Fibroblast of lung (primary cell): Measurements from ENCODE around the gene ABCC11.

ENCODE experiments used
- EZH2 ChIP-seq: IDR thresholded peaks from 2 replicates; pipeline ENCODE4 v1.5.1; 2012; ENCODE audit warnings: low read length, control low read depth, mild to moderate bottlenecking; ENCODE audit errors: missing control alignments
- TF ChIP-seq, protein P1 (sequence below), 2 donors: IDR thresholded peaks in 1 of 2; conservative IDR thresholded peaks in 1 of 2; 1 replicate in 1 of 2; 2 replicates in 1 of 2; pipeline ENCODE4 v1.5.1; 2011 to 2012; ENCODE audit warnings: low read length in 2 of 2, control low read depth in 1 of 2, inconsistent platforms in 1 of 2, low read depth in 1 of 2, mild to moderate bottlenecking in 1 of 2

DNA sequence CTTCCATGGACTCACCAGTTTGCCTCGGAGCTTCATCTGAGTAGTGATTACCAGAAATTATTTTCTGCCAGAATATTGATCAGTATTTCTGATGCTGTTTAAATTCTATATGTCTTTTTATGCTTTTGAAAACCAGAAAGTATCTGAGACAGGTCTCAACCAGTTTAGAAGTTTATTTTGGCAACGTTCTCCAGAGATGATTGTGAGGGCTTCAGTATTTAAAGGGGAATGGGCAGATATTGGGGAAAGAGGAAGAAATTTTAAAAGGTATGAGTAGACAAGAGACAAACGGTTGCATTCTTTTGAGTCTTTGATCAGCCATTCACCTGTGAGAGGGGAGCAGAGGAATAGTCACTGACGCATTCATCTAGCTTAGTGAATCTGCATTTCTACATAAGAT, 44.4 kb upstream of the ABCC11 start:
- TF ChIP-seq, protein P1, sequence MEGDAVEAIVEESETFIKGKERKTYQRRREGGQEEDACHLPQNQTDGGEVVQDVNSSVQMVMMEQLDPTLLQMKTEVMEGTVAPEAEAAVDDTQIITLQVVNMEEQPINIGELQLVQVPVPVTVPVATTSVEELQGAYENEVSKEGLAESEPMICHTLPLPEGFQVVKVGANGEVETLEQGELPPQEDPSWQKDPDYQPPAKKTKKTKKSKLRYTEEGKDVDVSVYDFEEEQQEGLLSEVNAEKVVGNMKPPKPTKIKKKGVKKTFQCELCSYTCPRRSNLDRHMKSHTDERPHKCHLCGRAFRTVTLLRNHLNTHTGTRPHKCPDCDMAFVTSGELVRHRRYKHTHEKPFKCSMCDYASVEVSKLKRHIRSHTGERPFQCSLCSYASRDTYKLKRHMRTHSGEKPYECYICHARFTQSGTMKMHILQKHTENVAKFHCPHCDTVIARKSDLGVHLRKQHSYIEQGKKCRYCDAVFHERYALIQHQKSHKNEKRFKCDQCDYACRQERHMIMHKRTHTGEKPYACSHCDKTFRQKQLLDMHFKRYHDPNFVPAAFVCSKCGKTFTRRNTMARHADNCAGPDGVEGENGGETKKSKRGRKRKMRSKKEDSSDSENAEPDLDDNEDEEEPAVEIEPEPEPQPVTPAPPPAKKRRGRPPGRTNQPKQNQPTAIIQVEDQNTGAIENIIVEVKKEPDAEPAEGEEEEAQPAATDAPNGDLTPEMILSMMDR (conservative IDR thresholded peaks at IDR 0.05 in 1 of 2, IDR thresholded peaks at IDR 0.05 in 1 of 2; ENCODE audit: low read depth in 1 of 2, low read length in 2 of 2) = no peak
- TF ChIP-seq EZH2 = no peak
